GM12875 (cell line): ENCODE results near the gene HSP90B1.

Experiments used
- H3K4me3 ChIP-seq: one replicate; pipeline ENCODE4 v1.5.1; 2011; ENCODE audit warnings: low read depth, low read length, control low read depth
- CTCF ChIP-seq: IDR thresholded peaks from 2 replicates; pipeline ENCODE4 v1.5.1; 2011; ENCODE audit warnings: low read depth, mild to moderate bottlenecking, control low read depth, inconsistent platforms, low read length, moderate library complexity, borderline replicate concordance; ENCODE audit not compliant: insufficient read depth

Gene HSP90B1

GRCh38 chr12:103909811-103910210 is 20.4 kb upstream of the HSP90B1 start:
- no peak overlapping the region for H3K4me3 ChIP-seq
- no peak for TF ChIP-seq CTCF

- no peak for TF ChIP-seq CTCF
- no peak overlapping the region for H3K4me3 ChIP-seq
Observed at GRCh38 chr12:103912069-103912468, 18.1 kb upstream of the HSP90B1 start.

- no peak for TF ChIP-seq CTCF
- H3K4me3 ChIP-seq, result no peak overlapping the region
Observed at GRCh38 chr12:103913100-103913499, 17.1 kb upstream of the HSP90B1 start.

- no peak for TF ChIP-seq CTCF
- H3K4me3 ChIP-seq, result no peak overlapping the region
Observed at GRCh38 chr12:103915306-103915705, 14.9 kb upstream of the HSP90B1 start.

- H3K4me3 ChIP-seq, result no peak overlapping the region
- no peak for TF ChIP-seq CTCF
Observed at GRCh38 chr12:103917873-103918272, 12.3 kb upstream of the HSP90B1 start.

GRCh38 chr12:103924761-103925641 is 5.2 kb upstream of the HSP90B1 start:
- TF ChIP-seq CTCF, result no peak
- H3K4me3 ChIP-seq, result peak overlapping the region; percentile 49

GRCh38 chr12:103928682-103929045 is 1.5 kb upstream of the HSP90B1 start:
- TF ChIP-seq CTCF, result no peak

More at GRCh38 chr12:103928682-103929045, 1.5 kb upstream of the HSP90B1 start:
- peak overlapping the region; percentile 54 for H3K4me3 ChIP-seq
